HUDEP-2 (cell line): ENCODE measurements around the gene CXCL5.
"Not testable (repeated sequence)": the region's sequence is repeated elsewhere in the genome, so short reads cannot be mapped to it uniquely, and the experiment has no call there.

Experiments used
- DNase-seq, 76 experiments: peaks; one replicate each; lab custom pipeline; 2025; ENCODE audit not compliant: unreplicated experiment in 76 of 76; lab: John Stamatoyannopoulos, UW

The CXCL5 gene

GRCh38 chr4:74015126-74015780, 16.8 kb upstream of the CXCL5 start:
- DNase-seq: no peak

- no peak for DNase-seq
These were observed 15.9 kb upstream of the CXCL5 start for GRCh38 chr4:74014332-74014731.

GRCh38 chr4:74013264-74013663, 14.8 kb upstream of the CXCL5 start:
- no peak for DNase-seq

- no peak for DNase-seq
These were observed 13.7 kb upstream of the CXCL5 start for GRCh38 chr4:74012130-74012529.

- no peak for DNase-seq
These were observed 10.8 kb upstream of the CXCL5 start for GRCh38 chr4:74009307-74009706.

GRCh38 chr4:74006009-74006476, 7.6 kb upstream of the CXCL5 start:
- DNase-seq: no peak

- DNase-seq: no peak
These were observed 7.1 kb upstream of the CXCL5 start for GRCh38 chr4:74005528-74005927.

GRCh38 chr4:74004668-74005067, 6.2 kb upstream of the CXCL5 start:
- no peak for DNase-seq

- no peak for DNase-seq
These were observed 1.8 kb upstream of the CXCL5 start for GRCh38 chr4:74000301-74000700.

GRCh38 chr4:73992050-73992449, 6.4 kb downstream of the CXCL5 start:
- no peak for DNase-seq

- no peak for DNase-seq
These were observed 6.8 kb downstream of the CXCL5 start for GRCh38 chr4:73991742-73992000.

GRCh38 chr4:73990988-73991741, 7.3 kb downstream of the CXCL5 start:
- no peak for DNase-seq

GRCh38 chr4:73989928-73990327, 8.5 kb downstream of the CXCL5 start:
- DNase-seq: no peak

- no peak for DNase-seq
These were observed 9.4 kb downstream of the CXCL5 start for GRCh38 chr4:73989031-73989430.

- no peak for DNase-seq
These were observed 10.4 kb downstream of the CXCL5 start, which contains the start of gene PPBP for GRCh38 chr4:73988061-73988460. TSS of gene PPBP (minus strand) at chr4:73988190. CDS start at chr4:73988103, 87 bp downstream.

GRCh38 chr4:73985528-73985852, 13.0 kb downstream of the CXCL5 start:
- DNase-seq: no peak

GRCh38 chr4:73984736-73985527, 13.5 kb downstream of the CXCL5 start:
- no peak for DNase-seq

- not testable (repeated sequence) for DNase-seq
These were observed 17.3 kb downstream of the CXCL5 start for GRCh38 chr4:73981175-73981574.

GRCh38 chr4:73979407-73979957, 19.0 kb downstream of the CXCL5 start:
- no peak for DNase-seq

GRCh38 chr4:73978886-73979285, 19.6 kb downstream of the CXCL5 start:
- no peak for DNase-seq

GRCh38 chr4:73976716-73977115, 21.8 kb downstream of the CXCL5 start:
- no peak for DNase-seq
